GM12892 (cell line): ENCODE data around the gene PSRC1.

Experiments
- POLR2A ChIP-seq: IDR thresholded peaks from 2 replicates; pipeline ENCODE4 v1.6.1; 2011; ENCODE audit warnings: low read depth, low read length, control low read depth
- POLR2AphosphoS5 ChIP-seq: IDR thresholded peaks from 2 replicates; pipeline ENCODE4 v1.6.1; 2011; ENCODE audit warnings: low read depth, low read length, control low read depth
- TAF1 ChIP-seq: IDR thresholded peaks from 2 replicates; pipeline ENCODE4 v1.6.1; 2011; ENCODE audit warnings: low read depth, mild to moderate bottlenecking, control low read depth, low read length, borderline replicate concordance

- no peak for TF ChIP-seq TAF1
- TF ChIP-seq POLR2A, result no peak
- TF ChIP-seq POLR2AphosphoS5, result no peak
Measured at GRCh38 chr1:109316506-109316905, 33.6 kb upstream of the PSRC1 start.
